ENCODE data around the gene NOX5.

DNA sequence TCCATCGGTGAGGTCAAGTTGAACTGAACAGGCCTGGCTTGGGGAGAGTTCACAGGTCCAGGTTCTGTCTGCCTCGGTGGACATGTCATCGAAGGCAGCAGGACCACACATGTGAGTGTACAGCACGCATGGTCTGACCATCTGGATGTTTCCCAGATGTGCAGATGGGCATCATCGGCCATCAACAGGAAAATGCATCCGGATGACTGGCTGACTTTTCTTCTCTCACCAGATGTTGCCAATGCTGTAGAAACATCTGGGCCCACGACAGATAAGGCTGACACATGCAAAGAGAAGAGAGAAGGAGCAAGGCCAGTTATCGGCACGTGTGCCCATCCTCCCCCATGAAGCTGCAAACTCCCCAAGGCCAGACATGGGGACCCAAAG, 45.1 kb downstream of the NOX5 start:
- TF ChIP-seq EP300 (IDR thresholded peaks at IDR 0.05) (no peak), POLR2A (IDR thresholded peaks at IDR 0.05) (no peak)
- TF ChIP-seq, protein P1, sequence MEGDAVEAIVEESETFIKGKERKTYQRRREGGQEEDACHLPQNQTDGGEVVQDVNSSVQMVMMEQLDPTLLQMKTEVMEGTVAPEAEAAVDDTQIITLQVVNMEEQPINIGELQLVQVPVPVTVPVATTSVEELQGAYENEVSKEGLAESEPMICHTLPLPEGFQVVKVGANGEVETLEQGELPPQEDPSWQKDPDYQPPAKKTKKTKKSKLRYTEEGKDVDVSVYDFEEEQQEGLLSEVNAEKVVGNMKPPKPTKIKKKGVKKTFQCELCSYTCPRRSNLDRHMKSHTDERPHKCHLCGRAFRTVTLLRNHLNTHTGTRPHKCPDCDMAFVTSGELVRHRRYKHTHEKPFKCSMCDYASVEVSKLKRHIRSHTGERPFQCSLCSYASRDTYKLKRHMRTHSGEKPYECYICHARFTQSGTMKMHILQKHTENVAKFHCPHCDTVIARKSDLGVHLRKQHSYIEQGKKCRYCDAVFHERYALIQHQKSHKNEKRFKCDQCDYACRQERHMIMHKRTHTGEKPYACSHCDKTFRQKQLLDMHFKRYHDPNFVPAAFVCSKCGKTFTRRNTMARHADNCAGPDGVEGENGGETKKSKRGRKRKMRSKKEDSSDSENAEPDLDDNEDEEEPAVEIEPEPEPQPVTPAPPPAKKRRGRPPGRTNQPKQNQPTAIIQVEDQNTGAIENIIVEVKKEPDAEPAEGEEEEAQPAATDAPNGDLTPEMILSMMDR (IDR thresholded peaks at IDR 0.05), result no peak
